OCI-M1 (cell line): ENCODE data around the gene DALRD3.

ENCODE experiments used
- DNase-seq: peaks from one replicate; lab custom pipeline; 2025; lab: John Stamatoyannopoulos, UW

Gene DALRD3

GRCh38 chr3:49004352-49005302 is 13.8 kb downstream of the DALRD3 start:
- no peak for DNase-seq

- DNase-seq: no peak
Observed at GRCh38 chr3:49001155-49001554, 17.2 kb downstream of the DALRD3 start.

GRCh38 chr3:48999085-48999858 is 19.1 kb downstream of the DALRD3 start:
- no peak for DNase-seq

- DNase-seq: no peak
Observed at GRCh38 chr3:48997714-48998637, 20.4 kb downstream of the DALRD3 start.

GRCh38 chr3:48997102-48997635 is 21.2 kb downstream of the DALRD3 start:
- no peak for DNase-seq

GRCh38 chr3:48996640-48997039 is 21.7 kb downstream of the DALRD3 start:
- no peak for DNase-seq

GRCh38 chr3:48993834-48994233 is 24.5 kb downstream of the DALRD3 start:
- no peak for DNase-seq

GRCh38 chr3:48991851-48992545 is 26.4 kb downstream of the DALRD3 start:
- no peak for DNase-seq

- peak; percentile 59 for DNase-seq
Observed at GRCh38 chr3:48990636-48991469, 27.5 kb downstream of the DALRD3 start.

GRCh38 chr3:48989796-48990635 is 28.4 kb downstream of the DALRD3 start, which contains the start of gene P4HTM:
TSS of gene P4HTM (plus strand) at chr3:48990241. CDS start at chr3:48990257, 16 bp downstream.
- DNase-seq: peak; percentile 85

- no peak for DNase-seq
Observed at GRCh38 chr3:48989126-48989795, 29.1 kb downstream of the DALRD3 start.

GRCh38 chr3:48985831-48986376 is 32.5 kb downstream of the DALRD3 start:
- DNase-seq: no peak

GRCh38 chr3:48984663-48985062 is 33.7 kb downstream of the DALRD3 start:
- DNase-seq: no peak

GRCh38 chr3:48983096-48983495 is 35.3 kb downstream of the DALRD3 start:
- DNase-seq: no peak

GRCh38 chr3:48982686-48983085 is 35.7 kb downstream of the DALRD3 start:
- no peak for DNase-seq

- DNase-seq: no peak
Observed at GRCh38 chr3:48982016-48982415, 36.4 kb downstream of the DALRD3 start.

- no peak for DNase-seq
Observed at GRCh38 chr3:48980295-48980694, 38.1 kb downstream of the DALRD3 start.

GRCh38 chr3:48979451-48979850 is 38.9 kb downstream of the DALRD3 start:
- no peak for DNase-seq
